ENCODE data around the gene DCAF11. TPM values are rescaled to one million over a fixed set of nuclear protein-coding genes. Genes with fewer than 3 reads are reported as not detected.

The DCAF11 gene
- total RNA-seq, 1 donor from 2014 or later, result 75.6 TPM

DNA sequence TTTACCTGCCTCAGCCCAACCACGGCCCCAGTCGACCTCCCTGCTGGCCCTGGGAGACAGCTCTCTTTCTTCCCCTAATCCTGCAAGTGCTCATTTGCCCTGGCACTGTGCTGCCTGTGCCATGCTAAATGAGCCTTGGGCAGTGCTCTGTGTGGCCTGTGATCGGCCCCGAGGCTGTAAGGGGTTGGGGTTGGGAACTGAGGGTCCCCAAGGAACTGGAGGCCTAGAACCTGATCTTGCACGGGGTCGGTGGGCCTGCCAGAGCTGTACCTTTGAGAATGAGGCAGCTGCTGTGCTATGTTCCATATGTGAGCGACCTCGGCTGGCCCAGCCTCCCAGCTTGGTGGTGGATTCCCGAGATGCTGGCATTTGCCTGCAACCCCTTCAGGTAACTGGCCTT is 35.5 kb downstream of the DCAF11 start:
- Histone ChIP-seq H3K36me3 (peaks cover 0 to 58% of the 10 kb centered on the region in 2 donors), H3K27ac (no peak overlapping the region), H3K9me3 (no peaks in the 10 kb centered on the region), H3K4me1 (peaks cover 29% of the 10 kb centered on the region), H3K4me3 (no peak overlapping the region), H3K27me3 (no peaks in the 10 kb centered on the region)
- DNase-seq (ENCODE audit: extremely low spot score in 2 of 2), result no peak
- intact Hi-C loops (cut with DNase I), result no loop called here
- TF ChIP-seq, protein P1, sequence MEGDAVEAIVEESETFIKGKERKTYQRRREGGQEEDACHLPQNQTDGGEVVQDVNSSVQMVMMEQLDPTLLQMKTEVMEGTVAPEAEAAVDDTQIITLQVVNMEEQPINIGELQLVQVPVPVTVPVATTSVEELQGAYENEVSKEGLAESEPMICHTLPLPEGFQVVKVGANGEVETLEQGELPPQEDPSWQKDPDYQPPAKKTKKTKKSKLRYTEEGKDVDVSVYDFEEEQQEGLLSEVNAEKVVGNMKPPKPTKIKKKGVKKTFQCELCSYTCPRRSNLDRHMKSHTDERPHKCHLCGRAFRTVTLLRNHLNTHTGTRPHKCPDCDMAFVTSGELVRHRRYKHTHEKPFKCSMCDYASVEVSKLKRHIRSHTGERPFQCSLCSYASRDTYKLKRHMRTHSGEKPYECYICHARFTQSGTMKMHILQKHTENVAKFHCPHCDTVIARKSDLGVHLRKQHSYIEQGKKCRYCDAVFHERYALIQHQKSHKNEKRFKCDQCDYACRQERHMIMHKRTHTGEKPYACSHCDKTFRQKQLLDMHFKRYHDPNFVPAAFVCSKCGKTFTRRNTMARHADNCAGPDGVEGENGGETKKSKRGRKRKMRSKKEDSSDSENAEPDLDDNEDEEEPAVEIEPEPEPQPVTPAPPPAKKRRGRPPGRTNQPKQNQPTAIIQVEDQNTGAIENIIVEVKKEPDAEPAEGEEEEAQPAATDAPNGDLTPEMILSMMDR (IDR thresholded peaks at IDR 0.05), result no peak
- TF ChIP-seq POLR2AphosphoS5 (IDR thresholded peaks at IDR 0.05; ENCODE audit: insufficient read depth in 1 of 2, low read depth in 1 of 2), result no peak
- TF ChIP-seq POLR2A (IDR thresholded peaks at IDR 0.05), result no peak

DNA sequence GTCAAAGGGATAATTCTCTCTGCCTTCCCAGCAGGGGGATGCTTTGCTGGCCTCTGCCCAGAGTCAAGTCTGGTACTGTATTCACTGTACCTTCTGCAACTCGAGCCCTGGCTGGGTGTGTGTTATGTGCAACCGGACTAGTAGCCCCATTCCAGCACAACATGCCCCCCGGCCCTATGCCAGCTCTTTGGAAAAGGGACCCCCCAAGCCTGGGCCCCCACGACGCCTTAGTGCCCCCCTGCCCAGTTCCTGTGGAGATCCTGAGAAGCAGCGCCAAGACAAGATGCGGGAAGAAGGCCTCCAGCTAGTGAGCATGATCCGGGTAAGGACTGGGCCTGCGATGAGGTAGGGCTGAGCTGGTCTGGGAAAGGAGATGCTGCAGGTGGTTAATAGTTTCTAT is 36.0 kb downstream of the DCAF11 start:
- intact Hi-C loops (cut with DNase I), result no loop called here
- Histone ChIP-seq H3K4me3 (no peak overlapping the region), H3K27me3 (no peaks in the 10 kb centered on the region), H3K36me3 (peaks cover 0 to 63% of the 10 kb centered on the region in 2 donors), H3K9me3 (no peaks in the 10 kb centered on the region), H3K27ac (no peak overlapping the region), H3K4me1 (peaks cover 24% of the 10 kb centered on the region)
- no peak for DNase-seq (ENCODE audit: extremely low spot score in 2 of 2)
- TF ChIP-seq POLR2A (IDR thresholded peaks at IDR 0.05) (no peak), POLR2AphosphoS5 (IDR thresholded peaks at IDR 0.05; ENCODE audit: insufficient read depth in 1 of 2, low read depth in 1 of 2) (no peak)
- TF ChIP-seq, protein P1 (IDR thresholded peaks at IDR 0.05), result no peak

GRCh38 chr14:24150993-24151392 is 36.4 kb downstream of the DCAF11 start:
- peaks cover 0 to 67% of the 10 kb centered on the region in 2 donors for H3K36me3 ChIP-seq
- intact Hi-C loops (cut with DNase I), result no loop called here
- no peak overlapping the region for H3K27ac ChIP-seq
- H3K27me3 ChIP-seq, result no peaks in the 10 kb centered on the region
- no peaks in the 10 kb centered on the region for H3K9me3 ChIP-seq
- peaks cover 20% of the 10 kb centered on the region for H3K4me1 ChIP-seq
- TF ChIP-seq, protein P1 (IDR thresholded peaks at IDR 0.05), result no peak
- no peak for TF ChIP-seq POLR2A (IDR thresholded peaks at IDR 0.05)
- TF ChIP-seq POLR2AphosphoS5 (IDR thresholded peaks at IDR 0.05; ENCODE audit: insufficient read depth in 1 of 2, low read depth in 1 of 2), result no peak
- no peak overlapping the region for H3K4me3 ChIP-seq
- DNase-seq (ENCODE audit: extremely low spot score in 2 of 2), result no peak

GRCh38 chr14:24151404-24152080 is 37.0 kb downstream of the DCAF11 start:
- H3K27ac ChIP-seq, result no peak overlapping the region
- intact Hi-C loops (cut with DNase I), result no loop called here
- peaks cover 0 to 72% of the 10 kb centered on the region in 2 donors for H3K36me3 ChIP-seq
- TF ChIP-seq POLR2AphosphoS5 (IDR thresholded peaks at IDR 0.05; ENCODE audit: insufficient read depth in 1 of 2, low read depth in 1 of 2) (no peak), POLR2A (IDR thresholded peaks at IDR 0.05) (no peak)
- TF ChIP-seq, protein P1 (IDR thresholded peaks at IDR 0.05), result no peak
- peaks cover 17% of the 10 kb centered on the region for H3K4me1 ChIP-seq
- DNase-seq (ENCODE audit: extremely low spot score in 2 of 2), result no peak
- no peak overlapping the region for H3K4me3 ChIP-seq
- no peaks in the 10 kb centered on the region for H3K27me3 ChIP-seq
- no peaks in the 10 kb centered on the region for H3K9me3 ChIP-seq

- intact Hi-C loops (cut with DNase I), result no loop called here
- no peaks in the 10 kb centered on the region for H3K4me1 ChIP-seq
- no peak overlapping the region for H3K4me3 ChIP-seq
- H3K27me3 ChIP-seq, result no peaks in the 10 kb centered on the region
- TF ChIP-seq, protein P1 (IDR thresholded peaks at IDR 0.05), result no peak
- TF ChIP-seq POLR2A (IDR thresholded peaks at IDR 0.05) (no peak), POLR2AphosphoS5 (IDR thresholded peaks at IDR 0.05; ENCODE audit: insufficient read depth in 1 of 2, low read depth in 1 of 2) (no peak)
- DNase-seq (ENCODE audit: extremely low spot score in 2 of 2), result no peak
- H3K36me3 ChIP-seq, result peaks cover 0 to 79% of the 10 kb centered on the region in 2 donors
- H3K27ac ChIP-seq, result no peak overlapping the region
- H3K9me3 ChIP-seq, result no peaks in the 10 kb centered on the region
Measured at GRCh38 chr14:24155100-24155499, 40.5 kb downstream of the DCAF11 start.

All from vagina (tissue), 2 donors.